H4 (cell line): ENCODE measurements around the gene CNTNAP2. TPM values are rescaled to one million over a fixed set of nuclear protein-coding genes. Genes with fewer than 3 reads are reported as not detected.
A peak's percentile ranks its signal among the peaks of the same experiment; 100 is the strongest.
"Not testable (repeated sequence)": the region's sequence is repeated elsewhere in the genome, so short reads cannot be mapped to it uniquely, and the experiment has no call there.

Experiments used
- DNase-seq: peaks from one replicate; pipeline ENCODE4 v3.0.0-alpha.2; 2015; ENCODE audit warnings: low spot score
- total RNA-seq: library from RNA; depleted of rRNA; stranded (reverse); fragments of >200 nt; shearing (Covaris generic); gene quantifications from 2 replicates; pipeline ENCODE4 v1.2.3, GENCODE V29; 2014

Gene CNTNAP2
- total RNA-seq, 1 experiment from 2014 or later, result 1.7 TPM

DNA sequence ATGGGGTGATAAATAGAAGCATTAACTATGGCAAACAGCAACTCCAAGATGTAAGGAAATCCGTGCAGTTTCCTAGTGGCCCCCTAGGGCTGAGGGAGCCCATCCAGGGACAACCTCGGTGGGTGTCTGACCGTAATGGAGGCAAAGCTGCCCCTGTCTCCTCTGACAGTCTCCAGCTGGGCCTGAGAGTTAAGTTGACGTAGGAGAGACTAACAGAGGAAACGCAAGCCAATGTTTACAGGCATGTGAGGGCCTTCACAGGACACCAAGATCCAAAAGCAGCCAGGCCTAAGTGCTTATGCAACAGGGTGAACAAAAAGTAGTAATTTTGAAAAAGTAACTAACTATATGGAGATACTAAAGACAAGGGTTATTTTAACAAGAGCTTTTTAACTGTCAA is 2144.0 kb downstream of the CNTNAP2 start:
- no peak for DNase-seq

DNA sequence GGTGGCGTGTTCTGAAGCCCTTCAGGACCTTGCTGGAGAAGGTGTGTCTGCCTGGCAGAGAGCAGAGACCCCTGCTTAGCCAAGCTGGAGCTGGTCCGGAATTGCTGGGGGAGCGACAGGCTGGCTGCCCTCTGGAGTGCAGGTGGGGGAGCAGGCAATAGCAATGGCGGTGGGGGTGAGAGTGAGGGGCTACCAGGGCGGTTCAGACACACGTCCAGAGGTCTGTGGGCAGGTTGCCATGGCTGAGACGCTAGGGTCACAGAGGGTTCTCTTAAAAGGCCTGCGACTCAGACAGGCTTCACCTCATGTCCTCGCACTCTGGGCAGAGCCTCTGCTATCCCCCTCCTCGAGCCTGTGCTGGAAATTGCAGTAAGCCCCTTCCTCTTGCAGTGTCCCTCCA is 2144.9 kb downstream of the CNTNAP2 start:
- DNase-seq, result no peak

DNA sequence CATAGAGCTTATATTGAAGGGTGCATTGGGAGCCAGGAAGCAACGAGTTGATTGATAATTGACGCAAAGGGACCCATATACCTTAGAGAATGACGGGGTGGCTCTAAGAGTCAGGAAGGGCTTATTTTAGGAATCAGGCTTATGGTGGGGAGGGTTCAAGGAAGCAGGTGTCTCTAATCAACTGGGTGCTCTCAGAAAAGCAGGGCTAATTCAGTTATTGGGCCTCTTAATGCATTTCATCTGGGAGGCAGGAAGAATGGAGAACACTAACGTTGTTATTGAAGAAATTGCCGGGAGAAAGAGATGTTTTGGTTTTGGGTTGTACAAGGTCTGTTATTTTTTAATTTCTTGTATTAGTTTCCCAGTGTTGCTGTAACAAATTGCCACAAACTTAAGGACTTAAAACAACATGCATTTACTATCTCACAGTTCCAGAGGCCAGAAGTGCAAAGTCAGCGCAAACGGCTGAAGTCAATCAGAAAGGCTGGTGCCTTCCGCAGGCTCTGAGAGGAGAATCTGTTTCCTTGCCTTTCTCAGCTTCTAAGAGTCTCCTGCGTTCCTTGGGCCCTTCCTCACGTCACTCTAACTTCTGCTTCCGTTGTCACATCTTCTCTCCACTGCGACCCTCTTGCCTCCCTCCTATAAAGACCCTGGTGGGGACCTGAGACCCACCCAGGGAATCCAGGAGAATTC is 2145.5 kb downstream of the CNTNAP2 start:
- no peak for DNase-seq

DNA sequence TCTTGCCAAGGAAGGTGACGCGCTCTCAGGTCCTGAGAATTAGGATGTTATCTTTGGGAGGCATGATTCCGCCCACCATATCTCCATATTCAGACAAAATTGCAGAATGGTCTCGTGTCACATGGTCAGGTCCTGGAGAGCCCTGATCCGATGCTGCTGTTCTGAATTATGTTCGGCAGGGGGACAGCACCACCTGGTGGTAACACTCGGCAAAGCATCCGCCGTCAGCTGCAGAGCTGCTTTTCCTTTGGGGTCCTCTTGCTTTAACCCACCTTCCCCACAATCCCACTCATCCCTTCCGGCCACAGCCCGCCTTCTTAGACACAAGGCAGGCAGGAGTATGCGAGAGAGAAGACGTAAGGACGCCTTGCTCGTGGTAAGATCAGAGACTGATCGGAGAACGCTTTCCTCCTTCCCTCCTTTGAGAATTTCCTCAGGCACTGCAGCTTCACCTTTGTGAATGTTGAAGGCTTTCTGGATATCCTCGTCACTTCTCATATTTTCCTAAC is 2146.2 kb downstream of the CNTNAP2 start:
- peak; percentile 52 for DNase-seq

DNA sequence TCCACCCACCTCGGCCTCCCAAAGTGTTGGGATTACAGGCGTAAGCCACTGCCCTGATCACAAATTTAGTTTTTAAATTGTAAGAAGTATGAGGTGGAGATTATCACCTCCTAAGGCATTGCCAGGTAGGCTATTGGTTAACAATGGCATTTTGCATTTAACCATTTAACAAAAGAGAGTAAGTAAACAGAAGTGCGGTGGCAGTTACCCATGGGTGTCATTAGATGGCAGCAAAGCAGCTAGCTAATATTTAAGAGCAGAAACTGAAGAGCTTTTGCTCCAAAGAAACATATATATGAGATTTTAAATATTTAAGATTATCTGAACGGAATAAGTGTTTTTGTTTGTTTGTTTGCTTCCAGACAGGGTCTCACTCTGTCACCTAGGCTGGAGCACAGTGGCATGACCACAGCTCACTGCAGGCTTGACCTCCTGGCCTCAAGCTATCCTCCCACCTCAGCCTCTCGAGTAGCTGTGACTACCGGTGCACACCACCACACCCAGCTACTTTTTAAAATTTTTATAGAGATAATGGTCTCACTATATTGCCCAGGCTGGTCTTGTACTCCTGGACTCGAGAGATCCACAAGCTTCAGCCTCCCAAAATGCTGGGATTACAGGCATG is 2148.4 kb downstream of the CNTNAP2 start:
- peak; percentile 58 for DNase-seq

DNA sequence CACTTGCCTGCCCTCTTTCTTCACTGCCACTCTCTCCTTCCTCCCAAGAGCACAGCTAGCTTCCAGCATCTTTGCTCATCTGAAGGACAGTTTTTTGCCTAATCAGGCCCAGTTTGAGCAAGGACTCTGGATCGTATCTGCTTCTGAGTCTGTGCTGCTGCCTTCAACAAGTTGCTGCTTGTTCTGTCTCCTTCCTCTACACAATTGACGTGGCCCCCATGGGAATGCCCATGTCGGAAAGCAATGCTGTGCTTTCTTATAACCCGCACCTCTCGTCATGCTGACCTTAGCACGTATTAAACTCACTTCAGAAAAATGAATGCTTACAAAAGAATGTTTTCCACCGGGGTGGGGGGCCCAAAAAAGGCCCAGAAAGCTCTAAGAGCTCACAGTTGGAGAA is 2149.3 kb downstream of the CNTNAP2 start:
- DNase-seq, result no peak

DNA sequence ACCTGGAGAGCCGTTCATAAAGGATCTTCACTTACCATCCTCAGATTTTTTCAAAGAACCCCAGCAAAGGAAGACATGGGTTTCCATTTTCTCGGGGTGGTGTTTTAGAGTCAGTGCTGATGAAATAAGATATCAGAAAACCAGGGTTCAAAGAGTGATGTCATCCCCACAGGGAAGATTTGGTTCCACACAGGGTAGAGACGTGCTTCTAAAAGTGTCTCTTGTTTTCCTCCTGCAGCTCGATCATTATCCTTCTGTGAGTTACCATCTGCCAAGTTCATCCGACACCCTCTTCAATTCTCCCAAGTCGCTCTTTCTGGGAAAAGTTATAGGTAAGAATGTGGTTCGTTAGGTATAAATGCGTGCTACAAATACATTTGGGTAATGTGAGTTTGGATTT is 2150.2 kb downstream of the CNTNAP2 start:
- no peak for DNase-seq

DNA sequence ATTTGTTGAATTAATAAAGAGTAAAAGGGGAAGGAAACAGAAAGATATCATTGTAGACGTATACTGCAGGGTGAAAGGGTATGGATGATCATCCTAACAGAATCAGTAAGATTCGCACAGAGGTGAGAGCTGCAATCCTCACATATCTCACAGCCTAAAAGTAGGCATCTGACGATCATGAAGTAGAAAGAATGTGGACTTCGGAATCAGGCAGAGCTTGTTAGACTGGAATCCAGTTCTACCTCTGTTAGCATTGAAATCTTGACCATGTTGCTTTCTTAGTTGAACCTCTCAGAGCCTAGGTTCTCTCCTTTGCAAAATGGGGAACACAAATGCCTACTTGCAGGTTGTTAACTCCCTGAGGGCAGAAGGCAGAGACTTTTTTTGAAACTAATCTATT is 2154.0 kb downstream of the CNTNAP2 start:
- no peak for DNase-seq

DNA sequence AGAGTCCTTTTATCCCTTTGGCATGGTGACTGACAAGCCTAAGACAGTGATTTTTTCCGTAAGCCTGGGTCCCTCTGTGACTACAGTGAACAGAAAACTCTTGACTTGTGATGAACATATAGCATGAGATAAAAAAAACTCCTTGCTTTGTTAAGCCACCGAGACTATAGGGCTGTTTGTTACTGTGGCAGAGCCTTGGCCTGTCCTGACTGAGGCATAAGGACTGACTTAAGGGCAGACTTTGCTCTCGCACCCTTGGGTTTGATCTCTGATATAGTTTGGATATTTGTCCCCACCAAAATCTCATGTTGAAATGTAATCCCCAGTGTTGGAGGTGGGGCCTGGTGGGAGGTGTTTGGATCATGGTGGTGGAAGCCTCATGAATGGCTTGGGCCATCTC is 2157.5 kb downstream of the CNTNAP2 start:
- no peak for DNase-seq

DNA sequence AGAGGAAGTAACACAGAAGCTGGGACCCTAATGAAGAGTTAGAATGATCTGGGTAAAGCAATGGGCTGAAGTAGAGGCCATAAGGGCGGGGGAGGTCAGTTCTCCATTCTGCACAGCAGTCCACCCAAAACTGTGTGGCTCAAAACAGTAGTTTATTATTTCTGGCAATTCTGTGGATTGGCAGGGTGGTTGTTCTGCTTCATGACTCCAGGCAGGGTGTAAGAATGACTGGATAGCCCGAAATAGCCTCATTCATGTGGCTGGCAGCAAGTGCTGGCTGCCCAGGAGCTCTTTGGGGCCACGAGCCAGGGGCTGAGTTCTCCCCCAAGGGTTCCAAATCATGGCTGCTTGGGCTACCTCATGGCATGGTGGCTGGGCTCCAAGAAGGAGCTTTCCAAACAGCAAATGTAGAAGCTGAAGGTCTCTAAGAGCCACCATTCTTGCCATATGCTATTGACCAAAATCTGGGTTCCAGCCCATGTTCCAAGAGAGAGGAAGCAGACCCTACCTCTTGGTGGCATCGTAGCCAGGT is 2158.8 kb downstream of the CNTNAP2 start:
- DNase-seq, result no peak

DNA sequence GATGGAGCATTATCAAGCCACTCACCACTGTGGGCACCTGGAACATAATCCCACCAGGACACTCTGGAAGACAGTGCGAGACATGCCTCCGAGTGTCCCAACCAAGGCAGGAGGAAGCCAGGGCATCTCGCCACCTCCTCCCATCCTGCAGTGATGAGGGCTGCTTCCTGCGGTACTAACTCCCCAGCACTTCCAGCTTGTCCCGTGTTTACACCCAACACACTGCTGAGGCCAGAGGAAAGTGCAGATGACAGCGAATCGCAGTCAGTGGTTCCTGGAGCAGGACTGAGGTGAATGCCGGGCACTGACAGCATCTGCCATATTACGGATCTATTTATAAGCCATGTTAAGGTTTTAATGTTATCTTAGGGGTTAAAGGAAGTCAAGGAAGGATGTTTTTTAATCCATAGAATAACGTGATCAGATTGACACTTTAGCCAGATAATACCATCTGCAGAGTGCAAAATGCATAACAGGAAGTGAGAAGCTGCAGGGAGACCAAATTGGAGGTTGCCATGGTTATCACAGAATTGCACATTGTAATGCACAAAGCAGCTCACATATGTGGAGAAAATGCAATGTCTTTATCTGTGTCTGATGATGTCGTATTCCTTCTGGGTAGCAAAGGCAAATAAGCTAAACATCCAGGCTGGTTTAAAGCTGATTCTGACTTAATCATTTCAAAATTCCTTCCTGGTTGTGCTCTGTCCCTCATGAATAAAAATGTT is 2159.9 kb downstream of the CNTNAP2 start:
- DNase-seq, result no peak

DNA sequence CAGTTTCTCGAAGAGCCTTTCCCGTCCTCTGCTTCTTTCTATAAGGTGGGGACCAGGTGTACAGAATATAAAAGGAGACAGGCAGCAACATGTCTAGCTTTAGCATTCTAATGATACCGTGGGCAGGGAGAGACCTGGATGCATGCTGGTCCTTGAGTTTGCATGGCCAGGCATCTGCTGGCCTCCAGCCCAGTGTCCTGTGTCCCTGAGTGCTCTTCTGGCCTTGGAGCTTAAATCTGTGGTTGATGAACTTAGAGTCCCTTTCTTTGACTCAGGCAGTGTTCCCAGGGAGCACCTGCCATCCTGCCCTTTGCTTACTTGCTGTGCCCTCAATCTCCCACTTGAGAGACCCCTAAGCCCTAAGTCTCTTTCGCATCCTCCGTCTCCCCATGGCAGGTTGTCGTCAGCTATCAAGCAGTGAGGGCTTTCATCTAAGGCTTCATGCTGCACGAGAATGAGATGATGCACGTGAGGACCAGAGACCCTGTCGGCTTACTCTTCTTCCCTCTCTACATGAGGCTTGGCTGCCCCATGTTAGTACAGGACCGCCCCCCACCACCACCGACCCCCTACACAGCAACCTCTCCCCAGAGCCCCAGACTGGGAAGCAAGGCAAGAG is 2160.6 kb downstream of the CNTNAP2 start:
- DNase-seq, result no peak

DNA sequence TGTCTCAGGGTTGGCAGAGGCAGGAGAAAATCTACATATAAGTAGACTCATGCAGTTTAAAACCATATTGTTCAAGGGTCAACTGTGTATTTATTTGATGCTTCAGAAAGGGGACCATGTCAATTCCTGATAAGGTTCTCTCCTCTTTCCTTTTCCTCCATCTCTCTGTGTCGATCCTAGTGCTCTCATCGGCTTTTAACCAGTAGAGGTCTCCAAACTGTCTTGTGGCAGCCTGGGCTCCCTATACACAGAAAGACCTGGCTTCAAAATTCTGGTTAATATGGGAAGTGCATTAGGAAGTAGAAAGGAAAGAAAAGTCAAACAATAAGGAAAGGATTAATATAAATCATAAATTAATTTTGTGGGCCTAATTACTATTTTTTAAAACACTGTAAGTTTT is 2169.5 kb downstream of the CNTNAP2 start:
- peak; percentile 33 for DNase-seq

DNA sequence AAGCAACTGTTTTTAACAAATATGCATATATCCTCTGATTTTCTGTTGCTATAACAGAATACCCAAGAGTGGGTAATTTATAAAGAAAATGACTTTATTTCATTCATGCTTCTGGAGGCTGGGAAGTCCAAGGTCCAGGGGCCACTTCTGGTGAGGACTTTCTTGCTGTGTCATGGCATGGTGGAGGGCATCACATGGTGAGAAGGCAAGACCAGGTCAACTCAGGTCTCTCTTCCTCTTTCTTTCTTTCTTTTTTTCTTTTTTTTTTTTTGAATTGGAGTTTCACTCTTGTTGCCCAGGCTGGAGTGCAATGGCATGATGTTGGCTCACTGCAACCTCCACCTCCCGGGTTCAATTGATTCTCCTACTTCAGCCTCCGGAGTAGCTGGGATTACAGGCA is 2170.9 kb downstream of the CNTNAP2 start:
- DNase-seq, result no peak

DNA sequence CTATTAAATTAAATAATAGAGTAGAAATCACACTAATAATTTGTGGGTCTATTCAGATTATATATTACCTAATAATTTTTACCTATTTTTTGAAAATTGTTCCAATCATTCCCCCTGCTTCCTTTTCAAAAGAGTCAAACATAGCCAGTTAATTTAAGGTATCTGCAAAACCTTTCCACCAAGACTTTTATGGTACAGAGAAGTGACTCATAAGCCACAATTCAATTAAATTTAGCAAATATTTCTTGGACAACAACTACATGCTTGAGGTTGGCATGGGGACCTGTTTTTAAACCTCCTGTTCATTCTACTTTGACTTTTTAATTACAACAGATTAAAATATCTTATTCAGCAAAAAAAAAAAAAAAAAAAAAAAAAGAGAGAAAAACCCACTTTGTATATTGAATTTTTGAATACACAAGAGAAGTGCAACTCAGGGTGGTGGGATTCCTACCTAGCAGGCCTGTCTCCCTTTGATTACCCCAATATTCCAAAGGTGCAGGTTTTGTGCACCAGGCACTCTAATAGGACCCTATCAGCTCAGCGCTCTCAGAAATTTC is 2172.1 kb downstream of the CNTNAP2 start:
- no peak for DNase-seq

DNA sequence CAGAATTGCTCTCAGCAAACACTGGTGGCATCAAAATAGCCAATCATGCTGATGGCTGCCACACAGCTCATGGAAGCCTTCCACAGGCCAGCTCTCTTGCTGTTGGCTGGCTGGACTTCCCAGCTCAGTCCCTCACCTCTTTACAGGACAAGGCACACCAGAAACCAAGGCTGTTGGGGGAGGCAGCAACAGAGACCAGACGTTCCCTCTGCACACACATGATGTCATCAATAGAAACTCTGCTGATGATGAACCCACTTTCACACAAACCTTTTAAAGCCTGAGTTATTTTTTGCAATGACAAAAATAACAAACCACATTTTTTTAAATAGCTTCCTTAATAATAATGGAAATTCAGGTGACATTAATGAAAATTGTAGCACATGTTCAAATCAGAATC is 2173.0 kb downstream of the CNTNAP2 start:
- DNase-seq, result no peak

DNA sequence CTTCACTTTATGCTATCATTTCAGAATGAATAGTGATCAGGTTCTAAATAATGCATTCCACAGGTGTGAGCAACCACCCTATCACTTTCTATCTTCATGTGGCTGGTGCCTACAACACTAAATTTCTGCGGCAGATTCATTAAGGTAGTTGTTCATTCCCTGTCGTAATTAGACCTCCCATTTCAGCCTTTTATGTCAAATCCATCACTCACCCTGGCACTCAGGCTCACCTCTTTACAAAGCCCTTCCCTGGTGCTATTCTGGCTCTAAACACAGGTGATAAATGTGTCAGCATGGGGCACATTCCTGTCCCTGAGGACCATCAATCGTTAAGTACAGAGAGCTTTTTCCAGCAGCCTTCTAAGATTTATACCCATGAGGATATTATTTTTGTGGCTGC is 2173.9 kb downstream of the CNTNAP2 start:
- no peak for DNase-seq

DNA sequence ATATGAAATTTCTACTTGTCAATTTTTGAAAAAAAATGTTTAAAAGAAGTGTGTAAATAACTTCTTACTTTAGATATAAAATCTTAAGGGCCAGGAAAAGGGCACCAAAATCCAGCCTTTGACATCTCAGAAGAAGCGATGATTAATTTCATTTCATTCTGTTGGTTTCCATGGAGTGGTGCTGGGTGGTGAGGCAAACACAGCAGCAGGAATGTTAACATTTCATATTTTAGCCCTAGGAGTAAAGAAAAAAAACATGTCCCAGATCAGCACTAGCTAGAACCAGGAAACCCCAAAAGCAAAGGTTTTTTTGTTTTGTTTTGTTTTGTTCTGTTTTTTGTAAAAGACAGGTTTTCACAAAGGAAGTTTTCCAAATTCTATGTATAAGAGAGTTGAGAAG is 2175.2 kb downstream of the CNTNAP2 start:
- no peak for DNase-seq

DNA sequence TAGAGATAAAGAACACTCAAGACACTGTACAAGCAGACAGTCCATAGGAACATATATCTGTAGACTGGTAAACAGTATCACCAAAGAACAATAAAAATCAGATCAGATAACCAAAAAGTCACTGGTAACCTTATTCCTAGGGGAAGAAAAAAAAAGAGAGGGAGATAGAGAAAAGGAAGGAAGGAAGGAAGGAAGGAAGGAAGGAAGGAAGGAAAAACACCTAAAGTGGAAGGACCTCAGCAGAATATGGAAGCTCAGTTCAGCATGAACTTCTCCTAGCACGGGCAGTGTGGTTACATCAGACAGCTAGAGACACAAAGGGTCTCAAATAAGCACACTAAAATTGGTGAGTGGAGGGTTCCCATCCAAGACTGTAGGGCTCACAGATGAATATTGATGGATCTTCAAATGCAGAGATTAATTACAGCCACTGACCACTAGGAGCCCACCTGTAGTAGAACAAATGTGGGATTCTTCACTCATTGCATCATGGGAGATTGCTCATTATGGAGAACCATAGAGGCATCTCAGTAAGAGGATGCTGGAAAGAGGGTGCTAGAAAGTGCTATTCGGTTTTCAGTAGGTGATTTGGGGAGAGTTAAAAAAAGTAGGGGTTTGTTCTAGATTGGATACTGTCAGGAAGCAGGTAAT is 2180.5 kb downstream of the CNTNAP2 start:
- DNase-seq, result no peak

DNA sequence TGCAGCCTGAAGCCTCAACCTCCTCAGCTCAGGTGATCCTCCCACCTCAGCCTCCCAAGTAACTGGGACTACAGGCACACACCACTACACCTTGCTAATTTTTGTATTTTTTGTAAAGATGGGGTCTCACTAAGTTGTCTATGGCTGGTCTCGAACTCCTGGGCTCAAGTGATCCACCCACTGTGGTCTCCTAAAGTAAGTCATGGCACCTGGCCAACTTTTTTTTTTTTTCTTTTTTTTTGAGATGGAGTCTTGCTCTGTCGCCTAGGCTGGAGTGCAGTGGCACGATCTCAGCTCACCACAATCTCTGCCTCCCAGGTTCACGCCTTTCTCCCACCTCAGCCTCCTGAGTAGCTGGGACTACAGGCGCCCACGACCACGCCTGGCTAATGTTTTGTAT is 2182.2 kb downstream of the CNTNAP2 start:
- DNase-seq, result not testable (repeated sequence)
